SKM-1 treated with dmso at 0.1 percent for 144 hours (cell line): Measurements from ENCODE around the gene PEAR1.

Experiments
- DNase-seq: peaks from one replicate; lab custom pipeline; 2025; ENCODE audit not compliant: unreplicated experiment; lab: John Stamatoyannopoulos, UW

PEAR1 gene

GRCh38 chr1:156933136-156933535, 39.6 kb downstream of the PEAR1 start:
- DNase-seq, result no peak

GRCh38 chr1:156935505-156936128, 42.1 kb downstream of the PEAR1 start:
- DNase-seq, result no peak

GRCh38 chr1:156936191-156936590, 42.7 kb downstream of the PEAR1 start:
- no peak for DNase-seq

- no peak for DNase-seq
Observed at GRCh38 chr1:156936721-156937220, 43.3 kb downstream of the PEAR1 start.

- no peak for DNase-seq
Observed at GRCh38 chr1:156937883-156938282, 44.4 kb downstream of the PEAR1 start.

- no peak for DNase-seq
Observed at GRCh38 chr1:156938813-156939212, 45.3 kb downstream of the PEAR1 start.

GRCh38 chr1:156939786-156940334, 46.3 kb downstream of the PEAR1 start:
- DNase-seq, result no peak

- no peak for DNase-seq
Observed at GRCh38 chr1:156941675-156942074, 48.2 kb downstream of the PEAR1 start.

GRCh38 chr1:156942176-156942575, 48.7 kb downstream of the PEAR1 start:
- no peak for DNase-seq

GRCh38 chr1:156942576-156942975, 49.1 kb downstream of the PEAR1 start:
- DNase-seq, result no peak

- DNase-seq, result no peak
Observed at GRCh38 chr1:156943756-156944155, 50.2 kb downstream of the PEAR1 start.

GRCh38 chr1:156944268-156944667, 50.8 kb downstream of the PEAR1 start:
- DNase-seq, result no peak

GRCh38 chr1:156944848-156945247, 51.3 kb downstream of the PEAR1 start:
- DNase-seq, result no peak

- DNase-seq, result no peak
Observed at GRCh38 chr1:156945881-156946661, 52.6 kb downstream of the PEAR1 start.

- DNase-seq, result no peak
Observed at GRCh38 chr1:156947127-156947526, 53.6 kb downstream of the PEAR1 start.

GRCh38 chr1:156947818-156948525, 54.5 kb downstream of the PEAR1 start:
- no peak for DNase-seq

- no peak for DNase-seq
Observed at GRCh38 chr1:156948708-156949107, 55.2 kb downstream of the PEAR1 start.

GRCh38 chr1:156949127-156949526, 55.6 kb downstream of the PEAR1 start:
- no peak for DNase-seq

GRCh38 chr1:156951371-156951770, 57.9 kb downstream of the PEAR1 start:
- no peak for DNase-seq

GRCh38 chr1:156953571-156953970, 60.1 kb downstream of the PEAR1 start:
- no peak for DNase-seq

- DNase-seq, result no peak
Observed at GRCh38 chr1:156956333-156956732, 62.8 kb downstream of the PEAR1 start.

GRCh38 chr1:156957634-156958033, 64.1 kb downstream of the PEAR1 start:
- no peak for DNase-seq
